NCI-H748 treated with DMSO at 0.1 percent for 48 hours (cell line): Measurements from ENCODE around the gene GNL1.
"Not testable (repeated sequence)": the region's sequence is repeated elsewhere in the genome, so short reads cannot be mapped to it uniquely, and the experiment has no call there.

Source experiments
- DNase-seq: peaks from one replicate; lab custom pipeline; 2025; lab: John Stamatoyannopoulos, UW

Gene GNL1

GRCh38 chr6:30495993-30496392 lies 60.3 kb downstream of the GNL1 start:
- DNase-seq, result no peak

GRCh38 chr6:30495060-30495459 lies 61.2 kb downstream of the GNL1 start:
- not testable (repeated sequence) for DNase-seq

- no peak for DNase-seq
These were observed 61.9 kb downstream of the GNL1 start for GRCh38 chr6:30494291-30494861.

GRCh38 chr6:30493643-30494250 lies 62.5 kb downstream of the GNL1 start:
- no peak for DNase-seq

- DNase-seq, result no peak
These were observed 64.0 kb downstream of the GNL1 start for GRCh38 chr6:30491991-30492952.
